Testis (tissue), 3 donors: ENCODE measurements around the gene B3GALNT2. TPM values are rescaled to one million over a fixed set of nuclear protein-coding genes. Genes with fewer than 3 reads are reported as not detected.

ENCODE experiments used
- DNase-seq: peaks from one replicate; pipeline ENCODE4 v3.0.0-alpha.2; 2019
- H3K27ac ChIP-seq, 2 donors: fragments of 200-600 bp; sonication (generic); one replicate each; pipeline ENCODE4 v1.5.1; 2019
- H3K27me3 ChIP-seq: fragments of 200-600 bp; sonication (generic); one replicate; pipeline ENCODE4 v1.5.1; 2019
- H3K36me3 ChIP-seq: fragments of 200-600 bp; sonication (generic); one replicate; pipeline ENCODE4 v1.5.1; 2017; ENCODE audit warnings: low read depth; ENCODE audit errors: missing control alignments
- H3K4me1 ChIP-seq: fragments of 200-600 bp; sonication (generic); one replicate; pipeline ENCODE4 v1.5.1; 2019
- H3K4me3 ChIP-seq, 2 donors: fragments of 200-600 bp; sonication (generic); one replicate each; pipeline ENCODE4 v1.5.1; 2017 to 2019
- H3K9me3 ChIP-seq: fragments of 200-600 bp; sonication (generic); one replicate; pipeline ENCODE4 v1.5.1; 2017
- CTCF ChIP-seq, 3 experiments: fragments of 450-650 bp in 2 of 3; fragments of 200-600 bp in 1 of 3; sonication (generic) in 1 of 3; IDR thresholded peaks; one replicate each; pipeline ENCODE4 v1.5.1; 2016 to 2019; ENCODE audit warnings: antibody characterized with exemption in 3 of 3, mild to moderate bottlenecking in 2 of 3, moderate library complexity in 1 of 3
- POLR2A ChIP-seq: fragments of 450-650 bp; IDR thresholded peaks from one replicate; pipeline ENCODE4 v1.6.1; 2017; ENCODE audit warnings: antibody characterized with exemption, mild to moderate bottlenecking, moderate library complexity
- WGBS, 2 donors: methylation state at CpG; one replicate each; pipeline ENCODE4 v1.1.5; 2018; 5-methylcytosine and 5-hydroxymethylcytosine counted together
- intact Hi-C: fragments of 100-400 bp; cut with DNase I; formaldehyde crosslinking; loops from one replicate; pipeline ENCODE4 v1.15.1; 2023; ENCODE audit warnings: low total_unique reads
- polyA plus RNA-seq: library from polyadenylated mRNA; stranded (reverse); fragments of 350-450 nt; fragmentation: Illumina TruSeq; extraction: RNeasy Lipid Tissue Mini Kit (QIAGEN cat#74804); gene quantifications from one replicate; pipeline ENCODE4 v1.2.3, GENCODE V29; 2014; ENCODE audit warnings: low read depth, low replicate concordance; ENCODE audit not compliant: insufficient read depth
- total RNA-seq, 2 donors: library from RNA; depleted of rRNA; stranded (reverse); fragments of >200 nt; gene quantifications; one replicate each; pipeline ENCODE4 v1.2.3, GENCODE V29; 2016

The B3GALNT2 gene
- total and polyA plus RNA-seq, 3 donors from 2014 or later = 18.3 to 62.5 (median 32.3) TPM

DNA sequence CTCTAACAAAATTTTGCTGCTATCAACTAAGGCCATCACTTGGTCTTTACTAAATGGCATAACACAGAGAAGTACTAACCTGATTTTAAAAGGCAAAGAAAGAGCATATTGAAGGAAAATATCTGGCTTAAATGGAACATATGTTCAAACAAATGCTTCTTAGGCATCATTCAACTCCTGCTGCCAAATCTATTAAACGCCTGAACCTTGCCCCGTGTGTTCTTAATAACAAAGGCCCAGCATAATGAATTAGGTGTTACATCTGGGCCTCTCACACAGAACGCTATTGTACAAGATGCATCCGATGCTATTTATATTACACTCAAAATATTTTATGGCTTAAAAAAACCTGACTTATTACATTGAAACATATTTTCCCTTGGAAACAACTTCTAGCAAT is 48.4 kb downstream of the B3GALNT2 start:
- WGBS, 2 donors = 54 to 62% methylated on average over 4 of the region's 4 CpGs
- Histone ChIP-seq H3K4me3 (no peak overlapping the region), H3K9me3 (no peaks in the 10 kb centered on the region), H3K36me3 (no peaks in the 10 kb centered on the region), H3K27ac (no peak overlapping the region), H3K4me1 (no peaks in the 10 kb centered on the region), H3K27me3 (no peaks in the 10 kb centered on the region)
- no peak for TF ChIP-seq CTCF (IDR thresholded peaks at IDR 0.05)
- no peak for TF ChIP-seq POLR2A
- intact Hi-C loops = no loop called here
- no peak for DNase-seq

- 79 to 82% methylated on average over 2 of the region's 2 CpGs for WGBS, 2 donors
- no peaks in the 10 kb centered on the region for H3K36me3 ChIP-seq
These were observed 49.2 kb downstream of the B3GALNT2 start for GRCh38 chr1:235455097-235455496.

DNA sequence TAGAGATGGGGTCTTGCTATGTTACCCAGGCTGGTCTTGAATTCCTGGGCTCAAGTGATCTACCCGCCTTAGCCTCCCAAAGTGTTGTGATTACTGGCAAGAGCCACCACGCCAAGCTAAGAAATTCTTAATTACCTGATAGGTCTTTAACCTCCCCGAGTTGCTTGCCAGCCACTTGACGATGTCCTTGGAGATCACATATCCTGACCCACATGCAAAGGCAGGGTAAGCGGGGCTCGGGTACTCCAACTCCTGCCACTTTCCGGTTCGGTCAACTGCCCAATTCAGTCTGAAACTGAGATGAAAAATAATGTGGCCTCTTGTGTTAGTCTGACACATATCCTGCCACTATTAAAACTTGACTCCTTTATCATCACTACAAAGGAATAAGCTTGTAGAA is 50.2 kb downstream of the B3GALNT2 start:
- no peaks in the 10 kb centered on the region for H3K4me1 ChIP-seq
- H3K27me3 ChIP-seq = no peaks in the 10 kb centered on the region
- DNase-seq = no peak
- H3K27ac ChIP-seq = no peak overlapping the region
- H3K9me3 ChIP-seq = no peaks in the 10 kb centered on the region
- intact Hi-C loops = no loop called here
- no peak for TF ChIP-seq CTCF (IDR thresholded peaks at IDR 0.05)
- H3K36me3 ChIP-seq = no peaks in the 10 kb centered on the region
- 87 to 96% methylated on average over 8 of the region's 8 CpGs for WGBS, 2 donors
- no peak overlapping the region for H3K4me3 ChIP-seq

More at GRCh38 chr1:235455097-235455496, 49.2 kb downstream of the B3GALNT2 start:
- H3K9me3 ChIP-seq = no peaks in the 10 kb centered on the region
- no peaks in the 10 kb centered on the region for H3K4me1 ChIP-seq
- TF ChIP-seq CTCF (IDR thresholded peaks at IDR 0.05) (no peak), POLR2A (no peak)
- intact Hi-C loops = no loop called here
- no peak for DNase-seq
- no peaks in the 10 kb centered on the region for H3K27me3 ChIP-seq
- no peak overlapping the region for H3K4me3 ChIP-seq
- H3K27ac ChIP-seq = no peak overlapping the region

DNA sequence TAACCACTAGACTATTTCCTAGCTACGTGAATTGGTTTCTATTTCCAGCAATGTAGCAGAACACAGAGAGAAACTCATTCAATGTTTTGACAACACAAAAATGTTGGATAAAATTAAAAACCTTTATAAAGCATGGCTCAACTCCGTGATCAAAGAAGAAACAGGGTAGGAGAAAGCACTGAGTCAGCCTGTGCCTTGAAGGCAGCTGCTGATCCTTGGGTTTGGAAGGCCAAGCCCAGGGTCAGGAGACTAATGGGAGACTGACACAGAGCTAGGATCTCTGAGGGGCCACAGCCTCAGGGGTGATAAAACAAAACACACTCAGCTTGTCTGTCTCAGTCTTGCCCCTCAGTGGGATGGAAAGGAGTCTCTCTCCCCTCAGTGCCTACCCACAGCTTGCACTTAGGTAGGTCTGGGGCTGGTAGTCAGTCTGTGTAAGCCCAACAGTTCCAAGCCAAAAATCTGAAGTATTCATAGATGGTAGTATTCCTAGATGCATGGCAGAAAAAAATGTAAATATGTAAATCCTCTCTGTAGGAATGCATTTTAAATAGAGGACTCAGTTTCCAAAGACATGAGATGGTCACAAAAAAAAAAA is 53.3 kb downstream of the B3GALNT2 start:
- intact Hi-C loops = no loop called here
- H3K36me3 ChIP-seq = no peaks in the 10 kb centered on the region
- no peaks in the 10 kb centered on the region for H3K4me1 ChIP-seq
- WGBS, 2 donors = 66 to 69% methylated on average over 2 of the region's 2 CpGs
- no peak for TF ChIP-seq CTCF (IDR thresholded peaks at IDR 0.05)
- no peaks in the 10 kb centered on the region for H3K27me3 ChIP-seq
- no peak overlapping the region for H3K27ac ChIP-seq
- no peak for DNase-seq
- no peaks in the 10 kb centered on the region for H3K9me3 ChIP-seq
- no peak overlapping the region for H3K4me3 ChIP-seq

- WGBS, 2 donors = 87 to 90% methylated on average over 5 of the region's 5 CpGs
- no peak for TF ChIP-seq POLR2A
- H3K27me3 ChIP-seq = no peaks in the 10 kb centered on the region
- DNase-seq = no peak
- no peak overlapping the region for H3K27ac ChIP-seq
- H3K36me3 ChIP-seq = no peaks in the 10 kb centered on the region
- intact Hi-C loops = no loop called here
- H3K9me3 ChIP-seq = no peaks in the 10 kb centered on the region
- H3K4me1 ChIP-seq = no peaks in the 10 kb centered on the region
- no peak overlapping the region for H3K4me3 ChIP-seq
These were observed 53.8 kb downstream of the B3GALNT2 start for GRCh38 chr1:235450433-235450832.
